Gastrocnemius medialis (tissue), 4 donors: ENCODE measurements around the gene DYSF.

ENCODE experiments used
- POLR2A ChIP-seq, 2 donors: fragments of 450-650 bp; IDR thresholded peaks; one replicate each; pipeline ENCODE4 v1.6.1; 2017; ENCODE audit warnings: antibody characterized with exemption in 2 of 2, mild to moderate bottlenecking in 2 of 2, moderate library complexity in 2 of 2
- TF ChIP-seq, protein P1 (sequence below), 5 experiments: fragments of 450-650 bp in 3 of 5; fragments of 200-600 bp in 2 of 5; sonication (generic) in 2 of 5; IDR thresholded peaks in 4 of 5; conservative IDR thresholded peaks in 1 of 5; 1 replicate in 4 of 5; 2 replicates in 1 of 5; pipeline ENCODE4 v1.5.1; 2016 to 2019; ENCODE audit warnings: antibody characterized with exemption in 5 of 5, mild to moderate bottlenecking in 3 of 5, moderate library complexity in 3 of 5

DNA sequence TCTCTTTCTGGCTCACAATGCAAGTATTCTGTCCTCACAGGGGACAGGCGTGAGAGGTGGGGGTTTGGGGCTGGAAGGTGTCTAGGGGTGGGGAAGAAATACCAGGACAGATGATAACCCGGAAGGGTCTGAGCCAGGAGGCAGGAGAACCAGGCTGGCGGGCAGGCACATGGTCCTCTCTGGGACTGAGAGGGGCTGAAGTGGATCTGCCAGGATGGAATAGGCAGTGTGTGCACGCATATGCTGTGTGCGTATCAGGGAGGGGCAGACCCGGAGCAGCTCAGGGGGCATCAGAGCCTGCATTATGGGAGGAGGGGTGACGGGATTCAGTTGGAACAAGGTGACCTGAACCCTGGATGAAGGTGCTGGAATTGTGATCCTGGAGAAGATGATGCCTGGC lies 157.3 kb downstream of the DYSF start:
- TF ChIP-seq, protein P1, sequence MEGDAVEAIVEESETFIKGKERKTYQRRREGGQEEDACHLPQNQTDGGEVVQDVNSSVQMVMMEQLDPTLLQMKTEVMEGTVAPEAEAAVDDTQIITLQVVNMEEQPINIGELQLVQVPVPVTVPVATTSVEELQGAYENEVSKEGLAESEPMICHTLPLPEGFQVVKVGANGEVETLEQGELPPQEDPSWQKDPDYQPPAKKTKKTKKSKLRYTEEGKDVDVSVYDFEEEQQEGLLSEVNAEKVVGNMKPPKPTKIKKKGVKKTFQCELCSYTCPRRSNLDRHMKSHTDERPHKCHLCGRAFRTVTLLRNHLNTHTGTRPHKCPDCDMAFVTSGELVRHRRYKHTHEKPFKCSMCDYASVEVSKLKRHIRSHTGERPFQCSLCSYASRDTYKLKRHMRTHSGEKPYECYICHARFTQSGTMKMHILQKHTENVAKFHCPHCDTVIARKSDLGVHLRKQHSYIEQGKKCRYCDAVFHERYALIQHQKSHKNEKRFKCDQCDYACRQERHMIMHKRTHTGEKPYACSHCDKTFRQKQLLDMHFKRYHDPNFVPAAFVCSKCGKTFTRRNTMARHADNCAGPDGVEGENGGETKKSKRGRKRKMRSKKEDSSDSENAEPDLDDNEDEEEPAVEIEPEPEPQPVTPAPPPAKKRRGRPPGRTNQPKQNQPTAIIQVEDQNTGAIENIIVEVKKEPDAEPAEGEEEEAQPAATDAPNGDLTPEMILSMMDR (IDR thresholded peaks at IDR 0.05 in 4 of 5, conservative IDR thresholded peaks at IDR 0.05 in 1 of 5): no peak
- no peak for TF ChIP-seq POLR2A (IDR thresholded peaks at IDR 0.05)
